Measurements from ENCODE around the gene IFT25. TPM values are rescaled to one million over a fixed set of nuclear protein-coding genes. Genes with fewer than 3 reads are reported as not detected.

IFT25 gene
- total and polyA plus RNA-seq, 2 experiments from 2014 or later = 28.2 to 109 TPM

GRCh38 chr1:53911442-53911841 is 34.1 kb downstream of the IFT25 start (continued):
- no peak for TF ChIP-seq CTCF (conservative IDR thresholded peaks at IDR 0.05; ENCODE audit: low read depth in 2 of 2)
- no peak for TF ChIP-seq POLR2AphosphoS5 (IDR thresholded peaks at IDR 0.05; ENCODE audit: low read depth)
- TF ChIP-seq REST (IDR thresholded peaks at IDR 0.05; ENCODE audit: unreplicated experiment) = no peak

GRCh38 chr1:53909946-53910345 is 35.6 kb downstream of the IFT25 start:
- no peaks in the 10 kb centered on the region for H3K79me2 ChIP-seq (replicated peaks; ENCODE audit: insufficient read depth)
- DNase-seq (ENCODE audit: low spot score) = no peak
- no peak overlapping the region for H2AFZ ChIP-seq
- H3K27me3 ChIP-seq (ENCODE audit: insufficient read depth) = no peaks in the 10 kb centered on the region
- H3K4me2 ChIP-seq = no peak overlapping the region
- H3K4me3 Mint-ChIP-seq = no peak overlapping the region
- ATAC-seq = no peak
- no peaks in the 10 kb centered on the region for H4K20me1 ChIP-seq (replicated peaks; ENCODE audit: insufficient read depth)
- peaks cover 8% of the 10 kb centered on the region for H3K27me3 Mint-ChIP-seq (ENCODE audit: insufficient read depth, low read depth, poor library complexity)
- no peak overlapping the region for H3K27ac ChIP-seq (ENCODE audit: low read depth)
- H3K4me1 Mint-ChIP-seq = peaks cover 25% of the 10 kb centered on the region
- no peaks in the 10 kb centered on the region for H3K9me3 Mint-ChIP-seq
- no peak overlapping the region for H3K27ac Mint-ChIP-seq
- no peaks in the 10 kb centered on the region for H3K36me3 ChIP-seq (ENCODE audit: insufficient read depth)
- peaks cover 4% of the 10 kb centered on the region; the same call in 1 of the 3 replicates for H3K36me3 Mint-ChIP-seq (ENCODE audit: low read depth)
- H3F3A ChIP-seq (replicated peaks; ENCODE audit: low read depth) = no peaks in the 10 kb centered on the region
- H3K9me2 ChIP-seq (ENCODE audit: insufficient read depth) = 0 out of 2 replicates have a peak, but pooled peaks cover 5% of the 10 kb centered on the region
- no peak overlapping the region for H3K4me3 ChIP-seq
- H3K4me1 ChIP-seq (ENCODE audit: insufficient read depth) = peaks cover 27% of the 10 kb centered on the region
- TF ChIP-seq POLR2AphosphoS5 (IDR thresholded peaks at IDR 0.05; ENCODE audit: low read depth) (no peak), EZH2phosphoT487 (IDR thresholded peaks at IDR 0.05; ENCODE audit: unreplicated experiment) (no peak), CREB1 (CRISPR knock-in tag; IDR thresholded peaks at IDR 0.05; ENCODE audit: low read depth) (no peak), REST (IDR thresholded peaks at IDR 0.05; ENCODE audit: unreplicated experiment) (no peak), EZH2 (IDR thresholded peaks at IDR 0.05; ENCODE audit: low read depth, unreplicated experiment) (no peak), ETS1 (IDR thresholded peaks at IDR 0.05) (no peak), ZNF331 (CRISPR knock-in tag; IDR thresholded peaks at IDR 0.05; ENCODE audit: low read depth) (no peak), NANOG (IDR thresholded peaks at IDR 0.05; ENCODE audit: borderline replicate concordance) (no peak), CTCF (conservative IDR thresholded peaks at IDR 0.05; ENCODE audit: low read depth in 2 of 2) (no peak), STAT1 (IDR thresholded peaks at IDR 0.05; ENCODE audit: unreplicated experiment) (no peak)

Measured in GM23338 (cell line).